Breast epithelium (tissue), 4 donors: ENCODE measurements around the gene QSOX2. TPM values are rescaled to one million over a fixed set of nuclear protein-coding genes. Genes with fewer than 3 reads are reported as not detected.

Experiments used
- DNase-seq, 2 donors: peaks; one replicate each; pipeline ENCODE4 v3.0.0-alpha.2; 2019; ENCODE audit warnings: low spot score in 2 of 2
- H3K27ac ChIP-seq, 2 donors: fragments of 200-600 bp; sonication (generic) in 1 of 2; one replicate each; pipeline ENCODE4 v1.5.1; 2016 to 2019; ENCODE audit warnings: mild to moderate bottlenecking in 1 of 2
- H3K27me3 ChIP-seq, 2 donors: fragments of 200-600 bp; sonication (generic) in 1 of 2; one replicate each; pipeline versions ENCODE4 v1.5.1 to v1.6.0; 2017 to 2019; ENCODE audit warnings: control low read depth in 1 of 2, mild to moderate bottlenecking in 1 of 2
- H3K36me3 ChIP-seq: fragments of 200-600 bp; one replicate; pipeline ENCODE4 v1.5.1; 2019
- H3K4me1 ChIP-seq, 2 donors: fragments of 200-600 bp; sonication (generic); one replicate each; pipeline ENCODE4 v1.5.1; 2016 to 2019; ENCODE audit warnings: control low read depth in 1 of 2
- H3K4me3 ChIP-seq, 3 donors: fragments of 200-600 bp; sonication (generic); 1 replicate in 2 of 3; 2 replicates in 1 of 3; pipeline ENCODE4 v1.5.1; 2016 to 2019; ENCODE audit warnings: mild to moderate bottlenecking in 3 of 3, moderate library complexity in 2 of 3
- H3K9me3 ChIP-seq, 2 donors: fragments of 200-600 bp; sonication (generic) in 1 of 2; one replicate each; pipeline ENCODE4 v1.5.1; 2016 to 2019; ENCODE audit warnings: control low read depth in 1 of 2
- POLR2A ChIP-seq: fragments of 450-650 bp; IDR thresholded peaks from one replicate; pipeline ENCODE4 v1.6.1; 2016; ENCODE audit warnings: antibody characterized with exemption, mild to moderate bottlenecking, moderate library complexity
- POLR2AphosphoS5 ChIP-seq, 3 donors: sonication (generic); formaldehyde crosslinking; IDR thresholded peaks; one replicate each; pipeline ENCODE4 v1.6.1; 2017; ENCODE audit warnings: antibody characterized with exemption in 3 of 3
- intact Hi-C: fragments of 100-400 bp; cut with DNase I; formaldehyde crosslinking; loops from one replicate; pipeline ENCODE4 v1.15.1; 2023; ENCODE audit warnings: low total_unique reads
- total RNA-seq, 3 donors: library from RNA; depleted of rRNA; stranded (reverse); fragments of >200 nt; gene quantifications; one replicate each; pipeline ENCODE4 v1.1.0, GENCODE V29; 2016
- TF ChIP-seq, protein P1 (sequence below), 3 donors: fragments of 450-650 bp; IDR thresholded peaks; one replicate each; pipeline ENCODE4 v1.5.1; 2016 to 2017; ENCODE audit warnings: antibody characterized with exemption in 3 of 3, mild to moderate bottlenecking in 3 of 3, moderate library complexity in 3 of 3

The QSOX2 gene
- total RNA-seq, 3 donors from 2014 or later: 5.6 to 8.8 (median 6.2) TPM

DNA sequence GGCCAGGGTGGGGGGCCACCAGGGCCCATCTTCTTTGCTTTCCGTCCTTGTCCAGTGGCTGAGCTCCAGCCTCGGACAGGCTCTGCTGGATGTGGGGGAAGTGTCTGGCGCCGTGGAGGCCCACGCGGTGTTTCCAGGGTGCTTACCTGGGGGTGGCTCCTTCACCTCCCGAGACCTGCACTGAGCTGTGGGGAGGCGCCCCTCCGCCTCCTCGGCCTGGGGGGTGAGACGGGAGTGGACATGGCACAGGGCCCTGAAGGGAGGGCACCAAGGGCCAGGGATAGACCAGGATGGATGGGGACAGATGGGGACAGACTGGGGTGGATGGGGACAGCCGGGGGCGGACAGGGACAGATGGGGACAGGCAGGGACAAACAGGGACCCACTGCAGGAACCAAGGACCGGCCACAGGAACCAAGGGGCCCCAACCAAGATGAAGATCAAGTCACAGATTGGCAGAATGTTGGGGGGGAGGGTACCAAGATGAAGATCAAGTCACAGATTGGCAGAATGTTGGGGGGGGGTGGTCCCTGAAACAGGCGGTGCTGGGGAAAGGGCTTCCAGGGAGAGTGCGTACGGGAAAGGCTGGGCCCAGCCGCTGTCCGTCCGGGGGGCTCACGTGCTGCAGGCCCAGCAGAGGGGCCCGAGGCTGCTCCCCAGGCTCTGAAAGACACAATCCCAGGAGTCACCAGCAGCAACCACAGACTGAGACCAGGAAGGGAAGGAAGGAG, 13.3 kb upstream of the QSOX2 start:
- intact Hi-C loops: loop anchor here (5.0 kb wide), 2 partner anchors 1022 to 1187 kb away; no protein-coding TSS in a partner anchor
- no peak overlapping the region for H3K4me3 ChIP-seq
- TF ChIP-seq POLR2AphosphoS5 (IDR thresholded peaks at IDR 0.05): no peak
- TF ChIP-seq, protein P1, sequence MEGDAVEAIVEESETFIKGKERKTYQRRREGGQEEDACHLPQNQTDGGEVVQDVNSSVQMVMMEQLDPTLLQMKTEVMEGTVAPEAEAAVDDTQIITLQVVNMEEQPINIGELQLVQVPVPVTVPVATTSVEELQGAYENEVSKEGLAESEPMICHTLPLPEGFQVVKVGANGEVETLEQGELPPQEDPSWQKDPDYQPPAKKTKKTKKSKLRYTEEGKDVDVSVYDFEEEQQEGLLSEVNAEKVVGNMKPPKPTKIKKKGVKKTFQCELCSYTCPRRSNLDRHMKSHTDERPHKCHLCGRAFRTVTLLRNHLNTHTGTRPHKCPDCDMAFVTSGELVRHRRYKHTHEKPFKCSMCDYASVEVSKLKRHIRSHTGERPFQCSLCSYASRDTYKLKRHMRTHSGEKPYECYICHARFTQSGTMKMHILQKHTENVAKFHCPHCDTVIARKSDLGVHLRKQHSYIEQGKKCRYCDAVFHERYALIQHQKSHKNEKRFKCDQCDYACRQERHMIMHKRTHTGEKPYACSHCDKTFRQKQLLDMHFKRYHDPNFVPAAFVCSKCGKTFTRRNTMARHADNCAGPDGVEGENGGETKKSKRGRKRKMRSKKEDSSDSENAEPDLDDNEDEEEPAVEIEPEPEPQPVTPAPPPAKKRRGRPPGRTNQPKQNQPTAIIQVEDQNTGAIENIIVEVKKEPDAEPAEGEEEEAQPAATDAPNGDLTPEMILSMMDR (IDR thresholded peaks at IDR 0.05): no peak
- no peaks in the 10 kb centered on the region for H3K4me1 ChIP-seq
- H3K36me3 ChIP-seq: no peaks in the 10 kb centered on the region
- DNase-seq: no peak
- H3K27me3 ChIP-seq: peaks cover 0 to 16% of the 10 kb centered on the region in 2 donors
- H3K27ac ChIP-seq: no peak overlapping the region
- no peaks in the 10 kb centered on the region for H3K9me3 ChIP-seq

DNA sequence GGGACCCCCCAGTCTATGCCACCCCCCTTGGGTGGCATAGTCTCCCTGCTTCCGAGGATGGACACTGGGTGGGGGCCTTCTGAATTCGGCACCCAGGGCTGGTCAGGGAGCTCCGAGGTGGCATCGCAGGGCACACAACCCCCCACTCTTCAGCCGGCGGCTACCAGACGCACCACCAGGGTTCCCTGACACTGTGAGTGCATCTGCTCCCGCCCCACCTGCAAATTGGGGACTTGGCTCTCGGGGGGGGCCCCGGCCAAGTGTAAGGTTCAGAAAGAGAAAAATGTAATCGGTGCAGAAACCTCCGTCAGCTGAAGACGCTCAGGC, 12.7 kb upstream of the QSOX2 start:
- DNase-seq: no peak
- H3K4me3 ChIP-seq: no peak overlapping the region
- intact Hi-C loops: loop anchor here (5.0 kb wide), 2 partner anchors 1021 to 1186 kb away; no protein-coding TSS in a partner anchor
- H3K4me1 ChIP-seq: no peaks in the 10 kb centered on the region
- H3K9me3 ChIP-seq: no peaks in the 10 kb centered on the region
- TF ChIP-seq POLR2A: no peak
- TF ChIP-seq, protein P1 (IDR thresholded peaks at IDR 0.05): no peak
- TF ChIP-seq POLR2AphosphoS5 (IDR thresholded peaks at IDR 0.05): no peak
- no peak overlapping the region for H3K27ac ChIP-seq
- H3K36me3 ChIP-seq: no peaks in the 10 kb centered on the region
- peaks cover 0 to 22% of the 10 kb centered on the region in 2 donors for H3K27me3 ChIP-seq

DNA sequence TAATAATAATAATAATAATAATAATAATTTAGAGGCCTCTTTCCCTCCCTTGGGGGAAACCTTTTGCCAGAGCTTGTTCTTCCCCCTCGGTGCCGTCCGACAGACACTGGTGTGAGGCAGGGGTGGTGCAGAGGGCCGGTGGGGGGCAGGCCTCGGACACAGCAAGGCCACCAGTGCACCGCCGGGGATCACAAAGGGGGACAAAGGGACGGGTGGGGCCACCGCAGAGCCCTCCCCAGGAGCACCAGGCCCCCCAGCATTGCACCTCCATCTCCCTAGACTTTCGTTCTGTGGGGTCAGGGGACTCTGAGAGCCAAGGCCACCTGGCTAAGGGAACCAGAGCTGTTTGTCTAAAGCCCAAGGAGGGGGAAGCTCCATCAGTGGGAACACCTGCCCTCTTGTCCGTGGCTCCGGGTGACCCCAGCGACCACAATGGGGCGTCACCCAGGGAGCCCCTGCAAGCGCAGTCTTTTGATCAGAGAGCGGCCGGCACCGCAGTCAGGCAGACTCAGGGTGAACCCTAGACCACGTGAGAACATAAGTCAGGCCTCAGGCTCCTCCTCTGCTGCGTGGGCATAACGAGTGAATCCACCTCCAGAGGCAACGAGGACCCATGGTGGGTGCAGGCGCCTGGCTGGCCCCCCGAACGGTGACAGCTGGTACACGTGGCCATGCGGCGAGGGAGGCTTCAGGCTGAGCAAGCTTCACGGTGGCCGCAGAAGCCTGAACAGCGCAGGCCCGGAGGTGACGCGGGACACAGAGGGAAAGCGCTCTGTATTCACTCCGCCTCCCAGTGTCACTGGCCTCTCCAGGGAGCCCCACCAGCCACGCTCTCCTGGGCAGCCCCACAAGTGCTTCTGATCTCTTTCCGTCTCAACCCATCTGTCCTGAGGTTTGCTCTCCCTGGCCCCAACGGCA, 12.0 kb upstream of the QSOX2 start:
- Histone ChIP-seq H3K27me3 (peaks cover 0 to 27% of the 10 kb centered on the region in 2 donors), H3K4me3 (no peak overlapping the region), H3K36me3 (no peaks in the 10 kb centered on the region), H3K27ac (no peak overlapping the region), H3K4me1 (no peaks in the 10 kb centered on the region), H3K9me3 (no peaks in the 10 kb centered on the region)
- TF ChIP-seq, protein P1 (IDR thresholded peaks at IDR 0.05): no peak
- TF ChIP-seq POLR2AphosphoS5 (IDR thresholded peaks at IDR 0.05) (no peak), POLR2A (no peak)
- DNase-seq: no peak
- intact Hi-C loops: loop anchor here (5.0 kb wide), 2 partner anchors 1020 to 1185 kb away; no protein-coding TSS in a partner anchor

GRCh38 chr9:136255896-136256890, 10.6 kb upstream of the QSOX2 start:
- no peak overlapping the region for H3K27ac ChIP-seq
- DNase-seq: no peak
- intact Hi-C loops: loop anchor here (5.0 kb wide), 2 partner anchors 1019 to 1184 kb away; no protein-coding TSS in a partner anchor
- no peak for TF ChIP-seq POLR2A
- TF ChIP-seq, protein P1 (IDR thresholded peaks at IDR 0.05): no peak
- H3K4me1 ChIP-seq: no peaks in the 10 kb centered on the region
- H3K4me3 ChIP-seq: no peak overlapping the region
- H3K27me3 ChIP-seq: peaks cover 0 to 32% of the 10 kb centered on the region in 2 donors
- H3K36me3 ChIP-seq: no peaks in the 10 kb centered on the region
- H3K9me3 ChIP-seq: no peaks in the 10 kb centered on the region
